IMR-90 (cell line): ENCODE measurements around the gene DDR1. TPM values are rescaled to one million over a fixed set of nuclear protein-coding genes. Genes with fewer than 3 reads are reported as not detected.

Experiments
- ATAC-seq: fragments of 200-7000 bp; cut with Tn5 transposase; 2 replicates; pipeline ENCODE4 v1.9.1; 2020; ENCODE audit warnings: low read depth, mild to moderate bottlenecking, moderate library complexity
- BruUV-seq: library from RNA; stranded (reverse); fragments of 400-500 nt; replicated peaks from 2 replicates; lab custom pipeline; 2021; lab: Mats Ljungman, UMichigan
- CTCF ChIA-PET: fragments of 300-600 bp; formaldehyde crosslinking; extraction: SDS; loops from one replicate; lab custom pipeline; 2021; ENCODE audit warnings: antibody characterized with exemption; lab: Yijun Ruan, JAX
- POLR2A ChIA-PET: fragments of 300-600 bp; sonication (Branson Sonifier 250); formaldehyde crosslinking; loops from one replicate; lab custom pipeline; 2022; ENCODE audit warnings: antibody characterized with exemption; ENCODE audit not compliant: unreplicated experiment; lab: Charles Lee
- DNase-seq: peaks from one replicate; pipeline ENCODE4 v3.0.0; 2013
- H2AFZ ChIP-seq: replicated peaks from 2 replicates; pipeline ENCODE3; 2013; ENCODE audit warnings: low read length, mild to moderate bottlenecking; ENCODE audit not compliant: poor library complexity
- H2AK5ac ChIP-seq: 2 replicates; pipeline ENCODE4 v1.6.1; 2013; ENCODE audit warnings: low read depth, low read length, inconsistent platforms
- H2AK9ac ChIP-seq: replicated peaks from 2 replicates; pipeline ENCODE3; 2013; ENCODE audit warnings: mild to moderate bottlenecking, low read depth, low read length, moderate library complexity; ENCODE audit not compliant: poor library complexity
- H2BK120ac ChIP-seq: 2 replicates; pipeline ENCODE4 v1.6.1; 2013; ENCODE audit warnings: low read depth, low read length, inconsistent platforms
- H2BK15ac ChIP-seq: 3 replicates; pipeline ENCODE4 v1.6.1; 2013; ENCODE audit warnings: low read depth, low read length, inconsistent platforms
- H2BK20ac ChIP-seq: 2 replicates; pipeline ENCODE4 v1.6.1; 2013; ENCODE audit warnings: low read depth, mild to moderate bottlenecking, inconsistent platforms, low read length, moderate library complexity
- H2BK5ac ChIP-seq: 2 replicates; pipeline ENCODE4 v1.6.1; 2013; ENCODE audit warnings: mild to moderate bottlenecking, low read depth, low read length, inconsistent platforms; ENCODE audit not compliant: poor library complexity, severe bottlenecking
- H3K14ac ChIP-seq: replicated peaks from 2 replicates; pipeline ENCODE4 v1.6.1; 2013; ENCODE audit warnings: low read depth, low read length, inconsistent platforms
- H3K18ac ChIP-seq: 2 replicates; pipeline ENCODE4 v1.6.1; 2013; ENCODE audit warnings: low read depth, low read length, control low read depth
- H3K23ac ChIP-seq: 2 replicates; pipeline ENCODE4 v1.6.1; 2013; ENCODE audit warnings: low read depth, low read length, inconsistent platforms
- H3K27ac ChIP-seq: 2 replicates; pipeline ENCODE4 v1.5.1; 2013; ENCODE audit warnings: mild to moderate bottlenecking, control low read depth, low read length; ENCODE audit not compliant: insufficient read depth
- H3K27me3 ChIP-seq: 2 replicates; pipeline ENCODE4 v1.6.1; 2013; ENCODE audit warnings: low read length; ENCODE audit not compliant: control insufficient read depth, insufficient read depth
- H3K36me3 ChIP-seq: 2 replicates; pipeline ENCODE4 v1.6.1; 2013; ENCODE audit warnings: low read length, mixed read lengths; ENCODE audit not compliant: control insufficient read depth, insufficient read depth
- H3K4ac ChIP-seq: 2 replicates; pipeline ENCODE4 v1.6.1; 2013; ENCODE audit warnings: low read depth, low read length, inconsistent platforms
- H3K4me1 ChIP-seq: 2 replicates; pipeline ENCODE4 v1.6.1; 2013; ENCODE audit warnings: low read length, mixed read lengths; ENCODE audit not compliant: control insufficient read depth, insufficient read depth
- H3K4me2 ChIP-seq: 2 replicates; pipeline ENCODE4 v1.6.1; 2013; ENCODE audit warnings: low read depth, mild to moderate bottlenecking, control low read depth, low read length, moderate library complexity
- H3K4me3 ChIP-seq: 2 replicates; pipeline ENCODE4 v1.5.1; 2013; ENCODE audit warnings: low read depth, mild to moderate bottlenecking, control low read depth, low read length, moderate library complexity; ENCODE audit not compliant: insufficient read depth
- H3K56ac ChIP-seq: 2 replicates; pipeline ENCODE4 v1.6.1; 2013; ENCODE audit warnings: low read length, inconsistent platforms; ENCODE audit not compliant: insufficient read depth; ENCODE audit errors: extremely low read depth
- H3K79me1 ChIP-seq, 2 experiments: 2 replicates each; pipeline ENCODE4 v1.6.1; 2013; ENCODE audit warnings: low read length in 2 of 2, inconsistent platforms in 1 of 2, low read depth in 1 of 2
- H3K9ac ChIP-seq: 2 replicates; pipeline ENCODE4 v1.6.1; 2013; ENCODE audit warnings: low read depth, low read length, control low read depth
- H3K9me1 ChIP-seq: 2 replicates; pipeline ENCODE4 v1.6.1; 2013; ENCODE audit warnings: low read length, inconsistent platforms; ENCODE audit not compliant: insufficient read depth
- H3K9me3 ChIP-seq: 2 replicates; pipeline ENCODE4 v1.6.1; 2013; ENCODE audit warnings: low read length; ENCODE audit not compliant: control insufficient read depth, insufficient read depth
- H4K20me1 ChIP-seq: 2 replicates; pipeline ENCODE4 v1.6.1; 2013; ENCODE audit warnings: low read length, inconsistent platforms; ENCODE audit not compliant: insufficient read depth
- H4K5ac ChIP-seq: 2 replicates; pipeline ENCODE4 v1.6.1; 2013; ENCODE audit warnings: mild to moderate bottlenecking, low read depth, low read length, control low read depth
- H4K8ac ChIP-seq, 2 experiments: 2 replicates each; pipeline ENCODE4 v1.6.1; 2013; ENCODE audit warnings: low read depth in 2 of 2, low read length in 2 of 2, control low read depth in 1 of 2, inconsistent platforms in 1 of 2
- H4K91ac ChIP-seq: 2 replicates; pipeline ENCODE4 v1.6.1; 2013; ENCODE audit warnings: low read depth, low read length, inconsistent platforms; ENCODE audit not compliant: insufficient read depth
- BHLHE40 ChIP-seq: fragments of 150-350 bp; IDR thresholded peaks from 2 replicates; pipeline ENCODE4 v1.6.1; 2016; ENCODE audit warnings: mild to moderate bottlenecking, low read depth, low read length
- POLR2A ChIP-seq: IDR thresholded peaks from 2 replicates; pipeline ENCODE4 v1.6.1; 2012; ENCODE audit warnings: mild to moderate bottlenecking, low read depth, low read length
- RAD21 ChIP-seq: IDR thresholded peaks from 2 replicates; pipeline ENCODE4 v1.6.1; 2012; ENCODE audit warnings: low read length, improper control_type of control experiment
- RFX5 ChIP-seq: IDR thresholded peaks from 2 replicates; pipeline ENCODE4 v1.8.0; 2012; ENCODE audit warnings: low read depth, mild to moderate bottlenecking, low read length, moderate library complexity
- SMC3 ChIP-seq: fragments of 150-350 bp; IDR thresholded peaks from 2 replicates; pipeline ENCODE4 v1.6.1; 2016; ENCODE audit warnings: low read depth, mild to moderate bottlenecking, antibody characterized with exemption, low read length, moderate library complexity
- WGBS, 2 experiments: methylation state at CpG; one replicate each; pipeline versions ENCODE4 v1.1.5 to v1.1.7; 2013; ENCODE audit warnings: missing lambda C conversion rate in 2 of 2; ENCODE audit not compliant: insufficient read length in 1 of 2; ENCODE audit errors: extremely low coverage in 2 of 2; 5-methylcytosine and 5-hydroxymethylcytosine counted together
- dilution Hi-C: fragments of 300-500 bp; cut with HindIII; formaldehyde crosslinking; loops from one replicate; pipeline ENCODE4 v1.14.3; 2018; ENCODE audit warnings: low sequenced_read_pairs; ENCODE audit not compliant: unreplicated experiment
- in situ Hi-C: fragments of 300-500 bp; cut with MboI; formaldehyde crosslinking; loops from 3 replicates; pipeline ENCODE4 v1.14.3; 2019; ENCODE audit warnings: low sequenced_read_pairs, inconsistent platforms, mixed read lengths
- intact Hi-C: fragments of 100-400 bp; cut with micrococcal nuclease; formaldehyde crosslinking; loops from 2 replicates; pipeline ENCODE4 v1.10.0; 2022
- polyA plus RNA-seq, 3 experiments: library from polyadenylated mRNA; depleted of rRNA; stranded (reverse); fragments of >200 nt; gene quantifications; 2 replicates each; pipeline ENCODE4 v1.2.3, GENCODE V29; 2012; ENCODE audit warnings: low replicate concordance in 1 of 3
- total RNA-seq: library from RNA; depleted of rRNA; stranded (reverse); fragments of >200 nt; gene quantifications from 2 replicates; pipeline ENCODE4 v1.2.3, GENCODE V29; 2012
- TF ChIP-seq, protein P1 (sequence below): conservative IDR thresholded peaks from 2 replicates; pipeline ENCODE4 v1.5.1; 2012; ENCODE audit warnings: mild to moderate bottlenecking, low read depth, low read length, improper control_type of control experiment

The DDR1 gene
- total and polyA plus RNA-seq, 2 of the 4 experiments (the other 2 are of a cell fraction), result 5.6 to 19.6 TPM

- no CpG with 5 or more reads among the region's 3 CpGs for WGBS, 2 experiments
- ChIA-PET CTCF (interaction anchor here (1.4 kb wide), 1 partner anchor 234 kb away, joined by 5 read pairs; no protein-coding TSS in a partner anchor), POLR2A (no interaction called here)
- H2AFZ ChIP-seq, result no peak overlapping the region
- DNase-seq (no peak), ATAC-seq (no peak)
- no peaks in the 10 kb centered on the region for H4K20me1 ChIP-seq
- H3K36me3 ChIP-seq, result no peaks in the 10 kb centered on the region
- H3K4ac ChIP-seq, result no peak overlapping the region
- H3K56ac ChIP-seq, result no peak overlapping the region
- no peak for TF ChIP-seq SMC3
- no peak for TF ChIP-seq RAD21
- TF ChIP-seq BHLHE40, result no peak
- no peak for TF ChIP-seq POLR2A
- TF ChIP-seq RFX5, result no peak
- TF ChIP-seq, protein P1, sequence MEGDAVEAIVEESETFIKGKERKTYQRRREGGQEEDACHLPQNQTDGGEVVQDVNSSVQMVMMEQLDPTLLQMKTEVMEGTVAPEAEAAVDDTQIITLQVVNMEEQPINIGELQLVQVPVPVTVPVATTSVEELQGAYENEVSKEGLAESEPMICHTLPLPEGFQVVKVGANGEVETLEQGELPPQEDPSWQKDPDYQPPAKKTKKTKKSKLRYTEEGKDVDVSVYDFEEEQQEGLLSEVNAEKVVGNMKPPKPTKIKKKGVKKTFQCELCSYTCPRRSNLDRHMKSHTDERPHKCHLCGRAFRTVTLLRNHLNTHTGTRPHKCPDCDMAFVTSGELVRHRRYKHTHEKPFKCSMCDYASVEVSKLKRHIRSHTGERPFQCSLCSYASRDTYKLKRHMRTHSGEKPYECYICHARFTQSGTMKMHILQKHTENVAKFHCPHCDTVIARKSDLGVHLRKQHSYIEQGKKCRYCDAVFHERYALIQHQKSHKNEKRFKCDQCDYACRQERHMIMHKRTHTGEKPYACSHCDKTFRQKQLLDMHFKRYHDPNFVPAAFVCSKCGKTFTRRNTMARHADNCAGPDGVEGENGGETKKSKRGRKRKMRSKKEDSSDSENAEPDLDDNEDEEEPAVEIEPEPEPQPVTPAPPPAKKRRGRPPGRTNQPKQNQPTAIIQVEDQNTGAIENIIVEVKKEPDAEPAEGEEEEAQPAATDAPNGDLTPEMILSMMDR, result no peak
- no peak overlapping the region for H3K4me3 ChIP-seq
- no TSS peak for BruUV-seq
- intact Hi-C loops (no loop called here), in situ Hi-C loops (loop anchor here (5.0 kb wide), 1 partner anchor 35 kb away; no protein-coding TSS in a partner anchor), dilution Hi-C loops (no loop called here)
- H3K4me2 ChIP-seq, result no peak overlapping the region
- H3K27ac ChIP-seq, result no peak overlapping the region
- H2AK9ac ChIP-seq, result no peak overlapping the region
- H4K91ac ChIP-seq, result no peak overlapping the region
- H2BK15ac ChIP-seq, result no peak overlapping the region
- H3K9ac ChIP-seq, result no peak overlapping the region
- H3K4me1 ChIP-seq, result peaks cover 3% of the 10 kb centered on the region; the same call in 1 of the 2 replicates
- H3K23ac ChIP-seq, result no peak overlapping the region
- H3K9me3 ChIP-seq, result no peaks in the 10 kb centered on the region
- no peak overlapping the region for H4K8ac ChIP-seq
- H3K27me3 ChIP-seq, result peaks cover 13% of the 10 kb centered on the region
- H2AK5ac ChIP-seq, result no peak overlapping the region
- no peaks in the 10 kb centered on the region for H3K9me1 ChIP-seq
- H4K5ac ChIP-seq, result no peak overlapping the region
- H3K79me1 ChIP-seq, result no peaks in the 10 kb centered on the region
- no peak overlapping the region for H2BK5ac ChIP-seq
- no peak overlapping the region for H3K18ac ChIP-seq
- no peak overlapping the region for H2BK20ac ChIP-seq
- no peak overlapping the region for H2BK120ac ChIP-seq
- no peak overlapping the region for H3K14ac ChIP-seq
Observed at GRCh38 chr6:30836957-30837356, 47.4 kb upstream of the DDR1 start.
